Activated CD4-positive, alpha-beta T cell treated with anti-CD3 and anti-CD28 coated beads for 4 hours (primary cell): ENCODE measurements around the gene CDH24.

ENCODE experiments used
- DNase-seq, 2 donors: peaks; one replicate each; pipeline ENCODE4 v3.0.0-alpha.2; 2020

Gene CDH24, protein sequence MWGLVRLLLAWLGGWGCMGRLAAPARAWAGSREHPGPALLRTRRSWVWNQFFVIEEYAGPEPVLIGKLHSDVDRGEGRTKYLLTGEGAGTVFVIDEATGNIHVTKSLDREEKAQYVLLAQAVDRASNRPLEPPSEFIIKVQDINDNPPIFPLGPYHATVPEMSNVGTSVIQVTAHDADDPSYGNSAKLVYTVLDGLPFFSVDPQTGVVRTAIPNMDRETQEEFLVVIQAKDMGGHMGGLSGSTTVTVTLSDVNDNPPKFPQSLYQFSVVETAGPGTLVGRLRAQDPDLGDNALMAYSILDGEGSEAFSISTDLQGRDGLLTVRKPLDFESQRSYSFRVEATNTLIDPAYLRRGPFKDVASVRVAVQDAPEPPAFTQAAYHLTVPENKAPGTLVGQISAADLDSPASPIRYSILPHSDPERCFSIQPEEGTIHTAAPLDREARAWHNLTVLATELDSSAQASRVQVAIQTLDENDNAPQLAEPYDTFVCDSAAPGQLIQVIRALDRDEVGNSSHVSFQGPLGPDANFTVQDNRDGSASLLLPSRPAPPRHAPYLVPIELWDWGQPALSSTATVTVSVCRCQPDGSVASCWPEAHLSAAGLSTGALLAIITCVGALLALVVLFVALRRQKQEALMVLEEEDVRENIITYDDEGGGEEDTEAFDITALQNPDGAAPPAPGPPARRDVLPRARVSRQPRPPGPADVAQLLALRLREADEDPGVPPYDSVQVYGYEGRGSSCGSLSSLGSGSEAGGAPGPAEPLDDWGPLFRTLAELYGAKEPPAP

GRCh38 chr14:23056956-23057756 is at the start of gene CDH24:
Gene CDH24, minus strand, starts transcription at chr14:23057520. Its CDS starts 1,787 bp downstream, at chr14:23055733.
- peak; percentile 63 to 72 for DNase-seq

- no peak for DNase-seq
Observed at GRCh38 chr14:23106747-23107045, 49.4 kb upstream of the CDH24 start.

- no peak for DNase-seq
Observed at GRCh38 chr14:23105348-23105824, 48.1 kb upstream of the CDH24 start.

GRCh38 chr14:23104591-23105347 is 47.4 kb upstream of the CDH24 start, which contains the start of gene CIROP:
Gene CIROP, minus strand, starts transcription at chr14:23104989. Its CDS starts 69 bp downstream, at chr14:23104920.
- no peak for DNase-seq

- DNase-seq: no peak
Observed at GRCh38 chr14:23104070-23104590, 46.8 kb upstream of the CDH24 start.

DNA sequence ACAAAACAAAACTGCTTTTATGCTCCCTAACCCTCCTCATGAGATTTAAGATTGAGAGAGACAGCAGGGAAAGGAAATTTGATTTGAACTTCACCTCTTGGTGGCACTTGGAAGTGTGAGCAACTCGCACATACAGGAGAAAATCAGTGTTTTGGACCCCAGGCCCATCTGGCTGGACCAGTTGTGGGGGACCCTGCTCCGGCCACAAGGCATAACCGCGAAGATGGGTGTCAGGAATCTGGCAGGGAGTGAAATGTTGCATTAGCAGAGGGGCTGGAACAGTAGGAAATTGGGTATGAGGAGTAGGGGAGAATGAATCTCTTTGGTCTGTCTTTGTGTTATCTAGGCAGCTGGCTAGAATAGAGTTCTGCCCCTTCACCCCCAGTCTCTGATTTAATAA is 46.3 kb upstream of the CDH24 start:
- DNase-seq: no peak

GRCh38 chr14:23102801-23103200 is 45.5 kb upstream of the CDH24 start:
- DNase-seq: no peak

DNA sequence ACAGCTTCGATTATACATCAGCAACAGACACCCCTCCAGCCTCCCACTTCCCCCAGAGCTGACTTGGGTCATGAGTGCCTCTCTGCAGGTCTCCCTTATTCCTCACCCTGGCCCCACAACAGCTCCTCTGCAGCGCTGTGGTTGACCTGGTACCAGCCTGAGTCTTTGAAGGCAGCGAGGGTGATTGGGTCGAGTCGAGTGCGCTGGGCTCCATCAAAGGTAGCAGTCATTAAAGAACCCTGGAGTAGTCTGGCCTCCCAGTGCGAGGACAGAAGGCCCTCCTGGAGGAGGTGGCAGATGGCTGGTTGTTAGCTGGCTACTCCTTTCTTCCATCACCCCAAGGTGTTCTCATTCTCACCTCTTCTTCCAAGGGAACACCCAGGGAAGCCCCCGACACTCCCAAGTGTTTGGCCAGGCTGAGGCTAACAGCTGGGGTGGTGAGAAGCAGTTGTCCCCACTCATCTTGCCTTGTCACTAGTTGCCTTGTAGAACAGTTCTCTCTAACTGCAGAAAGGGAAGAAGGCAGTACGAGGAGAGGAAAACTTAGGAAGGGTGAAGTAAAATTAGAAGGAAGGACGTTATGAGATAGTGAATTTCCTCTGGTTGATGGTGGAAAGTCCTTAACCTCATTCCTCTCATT is 44.8 kb upstream of the CDH24 start:
- no peak for DNase-seq

DNA sequence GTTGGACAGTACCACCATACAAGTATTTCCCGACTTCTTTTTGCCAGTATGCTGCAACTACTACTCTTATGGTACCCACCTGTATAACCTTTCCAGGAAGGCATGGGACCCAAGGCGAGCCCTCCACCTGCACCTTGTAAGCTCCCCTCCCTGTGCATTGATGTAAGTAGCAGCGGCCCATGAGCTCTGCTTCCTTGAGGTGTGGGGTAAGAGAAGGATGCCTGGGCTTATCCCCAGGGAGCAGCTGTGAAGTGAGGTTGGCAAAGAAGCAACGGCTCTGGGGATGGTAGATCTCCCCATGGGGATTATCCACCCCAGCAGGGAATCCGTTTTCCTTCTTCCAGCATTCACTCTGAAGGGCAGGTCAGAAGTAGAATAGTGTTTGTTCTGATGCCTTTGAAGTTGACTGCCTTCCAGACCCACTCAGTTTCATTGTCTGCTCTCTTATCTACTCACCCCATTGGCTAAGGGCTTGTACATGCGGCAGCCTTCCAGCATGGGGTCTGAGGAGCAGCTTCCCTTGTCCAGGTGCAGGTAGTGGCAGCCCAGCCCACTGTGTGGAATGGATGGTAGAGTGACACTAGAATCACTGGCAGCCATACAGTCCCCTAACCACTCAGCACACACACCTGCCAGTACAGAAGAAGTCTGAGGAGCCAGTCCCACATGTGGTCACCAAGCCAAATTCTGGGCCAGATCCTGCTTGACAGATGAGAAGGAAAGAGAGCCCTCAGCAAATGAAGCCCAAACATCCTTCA is 44.1 kb upstream of the CDH24 start:
- DNase-seq: no peak

DNA sequence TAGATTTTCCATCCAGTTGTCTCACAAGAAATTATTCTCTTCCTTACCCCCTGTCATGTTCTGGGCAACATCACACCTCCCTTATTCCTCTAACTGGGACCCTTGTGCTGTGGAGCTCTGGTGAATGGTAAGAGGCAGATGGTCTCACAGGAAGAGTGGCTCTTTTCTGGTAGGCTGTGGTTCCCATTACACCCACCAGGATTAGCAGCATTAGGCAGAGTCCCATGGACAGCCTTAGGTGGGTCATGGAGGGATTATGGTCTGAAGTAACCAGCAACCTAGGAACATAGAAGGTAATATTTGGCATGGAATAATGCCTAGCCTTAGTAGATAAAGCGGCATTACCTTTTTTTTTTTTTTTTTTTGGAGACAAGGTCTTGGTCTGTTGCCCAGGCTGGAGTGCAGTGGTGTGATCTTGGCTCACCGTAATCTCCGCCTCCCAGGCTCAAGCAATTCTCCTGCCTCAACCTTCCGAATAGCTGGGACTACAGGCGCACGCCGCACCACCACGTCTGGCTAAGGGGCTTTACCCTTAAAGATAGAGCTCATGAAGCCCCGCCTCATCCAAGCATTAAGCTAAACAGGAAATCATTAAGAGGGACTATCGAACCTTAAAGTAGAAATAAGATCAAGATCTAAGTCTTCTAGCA is 42.0 kb upstream of the CDH24 start:
- DNase-seq: no peak

DNA sequence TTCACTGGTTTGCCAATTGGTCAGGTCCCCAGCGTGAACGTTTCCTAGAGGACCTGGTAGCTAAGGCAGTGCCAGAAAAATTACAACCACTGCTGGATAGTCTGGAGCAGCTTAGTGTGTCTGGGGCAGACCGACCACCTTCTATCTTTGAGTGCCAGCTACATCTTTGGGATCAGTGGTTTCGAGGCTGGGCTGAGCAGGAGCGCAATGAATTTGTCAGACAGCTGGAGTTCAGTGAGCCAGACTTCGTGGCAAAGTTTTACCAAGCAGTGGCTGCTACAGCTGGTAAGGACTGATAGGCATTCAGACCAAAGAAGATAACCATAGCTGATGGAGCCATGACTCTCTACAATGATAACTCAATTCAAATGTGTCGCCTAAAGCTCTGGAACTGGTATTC is 40.5 kb upstream of the CDH24 start:
- DNase-seq: no peak

DNA sequence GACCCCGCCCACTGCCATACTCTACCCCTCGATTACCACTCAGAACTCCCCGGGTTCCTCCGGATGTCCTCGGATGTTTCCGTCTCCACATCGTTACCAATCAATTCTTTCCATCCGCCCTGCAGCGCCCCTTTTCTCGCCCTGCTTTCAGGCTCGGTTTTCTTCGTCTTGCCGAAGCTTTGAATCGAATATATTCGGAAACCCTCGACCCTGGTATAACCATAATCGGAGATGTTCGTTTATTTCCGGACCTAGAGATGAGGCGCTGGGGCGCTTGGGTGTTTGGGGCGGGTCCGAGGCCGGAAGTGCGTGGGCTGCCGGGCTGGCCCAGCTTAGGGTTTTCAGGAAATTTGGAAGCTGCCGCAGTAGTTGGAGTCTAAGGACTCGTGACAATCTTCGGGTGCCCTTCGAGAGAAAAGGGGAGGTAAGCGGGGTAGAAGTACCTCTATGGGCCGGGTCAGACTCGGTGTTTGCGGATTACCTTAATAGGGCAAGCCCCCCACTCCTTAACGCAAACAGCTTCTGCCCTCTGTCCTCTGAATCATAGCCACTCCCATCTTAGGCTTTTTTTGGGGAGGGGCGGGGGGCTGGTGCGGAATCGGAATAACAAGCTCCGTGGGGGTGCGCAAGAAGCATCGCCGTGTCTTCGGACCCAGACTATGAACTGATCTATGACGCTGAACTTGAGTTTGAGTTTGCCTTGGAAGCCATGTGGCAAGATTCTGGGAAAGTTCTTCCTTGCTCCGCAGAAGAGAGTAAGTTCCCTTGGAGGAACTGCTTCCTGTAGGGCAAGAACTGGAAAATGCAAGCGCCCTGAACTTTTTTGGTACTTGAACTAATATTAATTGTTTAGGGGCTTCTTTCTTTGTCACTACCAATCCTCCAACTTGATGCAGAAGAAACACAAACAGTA is 38.1 kb upstream of the CDH24 start, which contains the start of gene C14orf119:
TSS of gene C14orf119 (plus strand) at position 310 of the 913 bp plus-strand sequence. CDS start 2,154 bp downstream, outside the sequence.
- DNase-seq: peak; percentile 99

DNA sequence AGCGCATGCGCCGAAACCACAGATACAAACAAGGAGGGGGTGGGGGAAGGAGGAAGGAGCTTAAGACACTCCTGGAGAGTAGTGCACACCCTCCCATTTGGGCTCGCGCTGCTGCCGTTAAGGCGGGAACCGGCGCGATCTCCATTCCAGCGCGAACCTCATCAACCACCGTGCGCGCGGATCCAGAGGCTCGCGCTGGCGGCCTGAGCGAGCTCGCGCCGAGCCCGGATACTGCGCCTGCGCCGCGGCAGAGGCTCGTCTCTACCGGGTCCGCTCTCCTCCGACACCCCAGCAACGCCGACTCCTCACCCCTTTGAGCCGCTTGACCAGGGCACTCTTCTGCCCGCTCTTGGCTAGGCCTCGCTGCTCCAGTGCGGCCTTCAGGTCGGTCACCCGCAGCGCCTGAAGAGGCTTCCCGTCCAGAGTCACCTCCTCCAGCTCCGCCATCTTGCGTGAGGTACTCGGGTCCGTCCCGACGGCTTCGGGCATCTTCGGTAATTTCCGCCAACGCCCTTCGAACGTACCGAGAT is 37.4 kb upstream of the CDH24 start, which contains the start of gene ACIN1:
TSS of gene ACIN1 (minus strand) at position 471 of the 530 bp plus-strand sequence. CDS start at position 447, 24 bp downstream.
- peak; percentile 67 to 78 for DNase-seq

- DNase-seq: no peak
Observed at GRCh38 chr14:23093991-23094665, 36.8 kb upstream of the CDH24 start.

GRCh38 chr14:23093526-23093925 is 36.2 kb upstream of the CDH24 start:
- no peak for DNase-seq

DNA sequence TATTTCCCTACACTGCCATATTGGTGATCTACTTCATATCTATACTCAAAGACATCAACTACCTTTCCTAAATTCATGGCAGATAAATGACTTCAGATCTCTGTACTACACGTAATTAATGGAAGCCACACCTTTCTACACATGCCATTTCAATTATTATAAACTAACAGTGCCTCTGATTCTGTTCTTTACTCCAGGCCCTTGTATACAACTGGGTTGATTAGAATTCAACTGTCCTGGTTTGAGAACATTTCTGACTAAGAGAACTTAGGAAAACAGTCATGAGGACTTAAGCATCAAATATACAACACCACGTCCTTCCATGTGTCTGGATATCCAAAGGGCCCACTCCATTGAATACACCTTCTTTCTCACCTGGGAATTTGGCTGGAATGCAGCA is 35.8 kb upstream of the CDH24 start:
- no peak for DNase-seq

DNA sequence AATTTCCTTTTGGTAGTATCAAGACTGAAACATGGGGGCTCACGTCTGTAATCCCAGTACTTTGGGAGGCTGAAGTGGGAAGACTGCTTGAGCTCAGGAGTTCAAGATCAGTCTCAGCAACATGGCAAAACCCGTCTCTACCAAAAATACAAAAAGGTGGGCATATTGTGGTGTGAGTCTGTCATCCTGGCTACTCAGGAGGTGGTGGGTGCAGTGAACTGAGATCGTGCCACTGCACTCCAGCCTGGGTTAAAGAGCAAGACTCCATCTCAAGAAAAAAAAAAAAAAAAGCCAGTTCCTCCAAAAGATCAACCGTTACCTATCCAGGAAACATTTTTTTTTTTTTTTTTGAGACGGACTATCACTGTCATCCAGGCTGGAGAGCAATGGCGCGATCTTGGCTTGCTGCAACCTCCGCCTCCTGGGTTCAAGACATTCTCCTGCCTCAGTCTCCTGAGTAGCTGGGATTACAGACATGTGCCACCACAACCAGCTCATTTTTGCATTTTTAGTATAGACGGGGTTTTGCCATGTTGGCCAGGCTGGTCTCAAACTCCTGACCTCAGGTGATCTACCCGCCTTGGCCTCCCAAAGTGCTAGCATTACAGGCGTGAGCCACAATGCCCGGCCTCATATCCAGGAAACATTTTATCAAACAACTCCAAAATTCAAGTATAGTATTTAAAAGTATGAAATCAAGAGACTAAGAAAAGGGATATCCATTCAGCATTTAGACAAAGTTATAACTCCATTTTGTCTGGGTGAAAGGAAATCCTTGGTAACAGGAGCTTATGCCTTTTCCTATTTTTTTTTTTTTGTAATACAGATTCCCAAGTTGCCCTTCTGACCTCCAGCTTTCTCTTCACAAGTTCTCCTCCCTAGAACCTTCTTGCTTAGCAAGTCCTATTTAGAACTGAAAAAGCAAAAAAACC is 34.2 kb upstream of the CDH24 start:
- DNase-seq: no peak
